GM12878 (cell line): ENCODE results near the gene C1QTNF12. TPM values are rescaled to one million over a fixed set of nuclear protein-coding genes. Genes with fewer than 3 reads are reported as not detected.

Experiments used
- ATF7 ChIP-seq: fragments of 450-650 bp; IDR thresholded peaks from 2 replicates; pipeline ENCODE4 v1.6.1; 2016; ENCODE audit warnings: low read depth, mild to moderate bottlenecking
- BACH1 ChIP-seq: fragments of 450-650 bp; IDR thresholded peaks from 2 replicates; pipeline ENCODE4 v1.6.1; 2017; ENCODE audit warnings: mild to moderate bottlenecking, borderline replicate concordance
- CEBPB ChIP-seq, 2 experiments: fragments of 150-350 bp in 1 of 2; IDR thresholded peaks; 2 replicates each; pipeline ENCODE4 v1.6.1; 2012 to 2014; ENCODE audit warnings: low read depth in 2 of 2, low read length in 2 of 2, borderline replicate concordance in 1 of 2, inconsistent platforms in 1 of 2
- GABPA ChIP-seq: IDR thresholded peaks from 2 replicates; pipeline ENCODE4 v1.6.1; 2014; ENCODE audit warnings: antibody characterized with exemption, low read depth, mild to moderate bottlenecking, inconsistent platforms
- HCFC1 ChIP-seq: fragments of 150-350 bp; IDR thresholded peaks from 2 replicates; pipeline ENCODE4 v1.6.1; 2014; ENCODE audit warnings: low read length
- MYC ChIP-seq: IDR thresholded peaks from 2 replicates; pipeline ENCODE4 v1.6.1; 2011; ENCODE audit warnings: mild to moderate bottlenecking, low read length, moderate library complexity, inconsistent platforms; ENCODE audit not compliant: insufficient read depth, insufficient replicate concordance, insufficient read length, severe bottlenecking
- NR2C1 ChIP-seq: fragments of 450-650 bp; IDR thresholded peaks from 2 replicates; pipeline ENCODE4 v1.6.1; 2017; ENCODE audit warnings: antibody characterized with exemption, mild to moderate bottlenecking, moderate library complexity
- RBBP5 ChIP-seq: fragments of 200-600 bp; sonication (generic); conservative IDR thresholded peaks from 2 replicates; pipeline ENCODE4 v1.6.1; 2016
- RCOR1 ChIP-seq: conservative IDR thresholded peaks from 2 replicates; pipeline ENCODE4 v1.6.1; 2012; ENCODE audit warnings: low read depth, low read length, improper control_type of control experiment
- polyA plus RNA-seq, 11 experiments: library from polyadenylated mRNA; depleted of rRNA in 4 of 11; unstranded in 6 of 11; stranded (reverse) in 5 of 11; fragments of >200 nt; fragmentation: Nextera tagmentation in 4 of 11; fragmentation: Illumina TruSeq in 1 of 11; extraction: Ambion mirVana in 4 of 11; extraction: Trizol in 1 of 11; gene quantifications; 1 replicate in 1 of 11; 2 replicates in 10 of 11; pipeline versions ENCODE4 v1.2.1 to v1.2.3, GENCODE V29; 2011 to 2016; ENCODE audit warnings: inconsistent platforms in 2 of 11, missing spikeins in 2 of 11, low read depth in 1 of 11
- total RNA-seq, 4 experiments: library from RNA; depleted of rRNA in 3 of 4; stranded (reverse); fragments of >200 nt in 3 of 4; fragmentation: Illumina TruSeq in 1 of 4; extraction: Trizol in 1 of 4; gene quantifications; 2 replicates each; pipeline versions ENCODE4 v1.2.1 to v1.2.3, GENCODE V29; 2013 to 2021
- TF ChIP-seq, protein P1 (sequence below): IDR thresholded peaks from 2 replicates; pipeline ENCODE4 v1.6.1; 2012; ENCODE audit warnings: improper control_type of control experiment, low read depth, low read length; ENCODE audit not compliant: insufficient replicate concordance
- TF ChIP-seq, protein P2 (sequence below): fragments of 450-650 bp; IDR thresholded peaks from 2 replicates; pipeline ENCODE4 v1.6.1; 2017; ENCODE audit warnings: low read depth, mild to moderate bottlenecking, moderate library complexity
- TF ChIP-seq, protein P3 (sequence below): fragments of 450-650 bp; IDR thresholded peaks from 2 replicates; pipeline ENCODE4 v1.6.1; 2017; ENCODE audit warnings: mild to moderate bottlenecking, low read depth, inconsistent platforms; ENCODE audit not compliant: poor library complexity, severe bottlenecking
- TF ChIP-seq, protein P4 (sequence below): IDR thresholded peaks from 2 replicates; pipeline ENCODE4 v1.6.1; 2011; ENCODE audit warnings: borderline replicate concordance, low read depth, mild to moderate bottlenecking, moderate library complexity, mixed read lengths, low read length; ENCODE audit not compliant: insufficient read depth; ENCODE audit errors: extremely low read length
- TF ChIP-seq, protein P5 (sequence below): fragments of 450-650 bp; IDR thresholded peaks from 2 replicates; pipeline ENCODE4 v1.6.1; 2017; ENCODE audit warnings: mild to moderate bottlenecking, moderate library complexity

The C1QTNF12 gene
- total and polyA plus RNA-seq, 10 of the 15 experiments (the other 5 are each of a cell fraction or from before 2014, with no cell fraction given), result 0.17 to 1.0 (median 0.31) TPM; not detected in 5

DNA sequence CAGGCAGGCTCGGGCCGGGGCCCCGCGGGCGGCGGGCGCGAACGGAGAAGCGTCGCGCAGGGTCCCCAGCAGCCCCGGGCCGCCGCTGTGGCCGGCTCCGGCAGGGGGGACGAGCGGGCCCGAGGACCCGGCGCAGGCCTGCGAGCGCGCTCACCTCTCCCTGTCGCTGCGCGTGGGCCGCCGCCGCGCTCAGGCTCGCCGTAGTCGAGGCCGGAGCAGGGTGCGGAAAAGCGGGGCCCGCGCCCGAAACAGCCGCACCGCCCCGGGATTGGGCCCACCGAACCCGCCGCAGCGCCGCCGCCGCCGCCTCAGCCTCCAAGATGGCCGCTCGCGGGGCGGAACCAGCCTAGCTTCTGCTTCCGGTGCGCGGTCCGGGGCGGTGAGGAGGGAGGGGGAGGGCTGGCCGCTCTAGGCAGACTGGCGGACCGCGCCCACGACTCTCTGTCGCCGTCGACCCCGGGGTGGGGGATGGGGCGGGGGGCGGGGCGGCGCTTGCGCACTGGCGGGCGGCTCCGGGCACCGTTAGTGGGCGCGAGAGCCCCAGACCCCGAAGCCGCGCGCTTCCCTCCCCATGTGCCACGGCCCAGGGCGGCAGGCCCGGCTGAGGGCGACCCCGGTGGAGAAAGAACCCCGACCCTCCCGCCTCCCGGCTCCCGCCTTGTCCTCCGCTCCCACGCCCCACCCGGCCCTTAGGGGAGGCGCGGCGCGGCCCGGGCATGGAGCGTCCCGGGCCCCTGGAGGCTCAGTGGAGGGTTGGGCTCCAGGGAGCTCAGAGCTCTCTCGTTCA lies 27.2 kb upstream of the C1QTNF12 start, which contains the start of gene UBE2J2 (continued):
- TF ChIP-seq CEBPB (IDR thresholded peaks at IDR 0.05; ENCODE audit: borderline replicate concordance in 1 of 2, low read depth in 2 of 2, low read length in 2 of 2), result no peak
- no peak for TF ChIP-seq MYC
- TF ChIP-seq, protein P1, sequence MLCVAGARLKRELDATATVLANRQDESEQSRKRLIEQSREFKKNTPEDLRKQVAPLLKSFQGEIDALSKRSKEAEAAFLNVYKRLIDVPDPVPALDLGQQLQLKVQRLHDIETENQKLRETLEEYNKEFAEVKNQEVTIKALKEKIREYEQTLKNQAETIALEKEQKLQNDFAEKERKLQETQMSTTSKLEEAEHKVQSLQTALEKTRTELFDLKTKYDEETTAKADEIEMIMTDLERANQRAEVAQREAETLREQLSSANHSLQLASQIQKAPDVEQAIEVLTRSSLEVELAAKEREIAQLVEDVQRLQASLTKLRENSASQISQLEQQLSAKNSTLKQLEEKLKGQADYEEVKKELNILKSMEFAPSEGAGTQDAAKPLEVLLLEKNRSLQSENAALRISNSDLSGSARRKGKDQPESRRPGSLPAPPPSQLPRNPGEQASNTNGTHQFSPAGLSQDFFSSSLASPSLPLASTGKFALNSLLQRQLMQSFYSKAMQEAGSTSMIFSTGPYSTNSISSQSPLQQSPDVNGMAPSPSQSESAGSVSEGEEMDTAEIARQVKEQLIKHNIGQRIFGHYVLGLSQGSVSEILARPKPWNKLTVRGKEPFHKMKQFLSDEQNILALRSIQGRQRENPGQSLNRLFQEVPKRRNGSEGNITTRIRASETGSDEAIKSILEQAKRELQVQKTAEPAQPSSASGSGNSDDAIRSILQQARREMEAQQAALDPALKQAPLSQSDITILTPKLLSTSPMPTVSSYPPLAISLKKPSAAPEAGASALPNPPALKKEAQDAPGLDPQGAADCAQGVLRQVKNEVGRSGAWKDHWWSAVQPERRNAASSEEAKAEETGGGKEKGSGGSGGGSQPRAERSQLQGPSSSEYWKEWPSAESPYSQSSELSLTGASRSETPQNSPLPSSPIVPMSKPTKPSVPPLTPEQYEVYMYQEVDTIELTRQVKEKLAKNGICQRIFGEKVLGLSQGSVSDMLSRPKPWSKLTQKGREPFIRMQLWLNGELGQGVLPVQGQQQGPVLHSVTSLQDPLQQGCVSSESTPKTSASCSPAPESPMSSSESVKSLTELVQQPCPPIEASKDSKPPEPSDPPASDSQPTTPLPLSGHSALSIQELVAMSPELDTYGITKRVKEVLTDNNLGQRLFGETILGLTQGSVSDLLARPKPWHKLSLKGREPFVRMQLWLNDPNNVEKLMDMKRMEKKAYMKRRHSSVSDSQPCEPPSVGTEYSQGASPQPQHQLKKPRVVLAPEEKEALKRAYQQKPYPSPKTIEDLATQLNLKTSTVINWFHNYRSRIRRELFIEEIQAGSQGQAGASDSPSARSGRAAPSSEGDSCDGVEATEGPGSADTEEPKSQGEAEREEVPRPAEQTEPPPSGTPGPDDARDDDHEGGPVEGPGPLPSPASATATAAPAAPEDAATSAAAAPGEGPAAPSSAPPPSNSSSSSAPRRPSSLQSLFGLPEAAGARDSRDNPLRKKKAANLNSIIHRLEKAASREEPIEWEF, result no peak
- TF ChIP-seq, protein P2, sequence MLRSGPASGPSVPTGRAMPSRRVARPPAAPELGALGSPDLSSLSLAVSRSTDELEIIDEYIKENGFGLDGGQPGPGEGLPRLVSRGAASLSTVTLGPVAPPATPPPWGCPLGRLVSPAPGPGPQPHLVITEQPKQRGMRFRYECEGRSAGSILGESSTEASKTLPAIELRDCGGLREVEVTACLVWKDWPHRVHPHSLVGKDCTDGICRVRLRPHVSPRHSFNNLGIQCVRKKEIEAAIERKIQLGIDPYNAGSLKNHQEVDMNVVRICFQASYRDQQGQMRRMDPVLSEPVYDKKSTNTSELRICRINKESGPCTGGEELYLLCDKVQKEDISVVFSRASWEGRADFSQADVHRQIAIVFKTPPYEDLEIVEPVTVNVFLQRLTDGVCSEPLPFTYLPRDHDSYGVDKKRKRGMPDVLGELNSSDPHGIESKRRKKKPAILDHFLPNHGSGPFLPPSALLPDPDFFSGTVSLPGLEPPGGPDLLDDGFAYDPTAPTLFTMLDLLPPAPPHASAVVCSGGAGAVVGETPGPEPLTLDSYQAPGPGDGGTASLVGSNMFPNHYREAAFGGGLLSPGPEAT, result no peak
- TF ChIP-seq RBBP5, result no peak
- TF ChIP-seq, protein P3, sequence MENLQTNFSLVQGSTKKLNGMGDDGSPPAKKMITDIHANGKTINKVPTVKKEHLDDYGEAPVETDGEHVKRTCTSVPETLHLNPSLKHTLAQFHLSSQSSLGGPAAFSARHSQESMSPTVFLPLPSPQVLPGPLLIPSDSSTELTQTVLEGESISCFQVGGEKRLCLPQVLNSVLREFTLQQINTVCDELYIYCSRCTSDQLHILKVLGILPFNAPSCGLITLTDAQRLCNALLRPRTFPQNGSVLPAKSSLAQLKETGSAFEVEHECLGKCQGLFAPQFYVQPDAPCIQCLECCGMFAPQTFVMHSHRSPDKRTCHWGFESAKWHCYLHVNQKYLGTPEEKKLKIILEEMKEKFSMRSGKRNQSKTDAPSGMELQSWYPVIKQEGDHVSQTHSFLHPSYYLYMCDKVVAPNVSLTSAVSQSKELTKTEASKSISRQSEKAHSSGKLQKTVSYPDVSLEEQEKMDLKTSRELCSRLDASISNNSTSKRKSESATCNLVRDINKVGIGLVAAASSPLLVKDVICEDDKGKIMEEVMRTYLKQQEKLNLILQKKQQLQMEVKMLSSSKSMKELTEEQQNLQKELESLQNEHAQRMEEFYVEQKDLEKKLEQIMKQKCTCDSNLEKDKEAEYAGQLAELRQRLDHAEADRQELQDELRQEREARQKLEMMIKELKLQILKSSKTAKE, result no peak
- TF ChIP-seq ATF7, result no peak
- no peak for TF ChIP-seq RCOR1
- peak; percentile 90 for TF ChIP-seq GABPA
- peak; percentile 77 for TF ChIP-seq HCFC1
- TF ChIP-seq NR2C1, result peak; percentile 97
- TF ChIP-seq, protein P4, sequence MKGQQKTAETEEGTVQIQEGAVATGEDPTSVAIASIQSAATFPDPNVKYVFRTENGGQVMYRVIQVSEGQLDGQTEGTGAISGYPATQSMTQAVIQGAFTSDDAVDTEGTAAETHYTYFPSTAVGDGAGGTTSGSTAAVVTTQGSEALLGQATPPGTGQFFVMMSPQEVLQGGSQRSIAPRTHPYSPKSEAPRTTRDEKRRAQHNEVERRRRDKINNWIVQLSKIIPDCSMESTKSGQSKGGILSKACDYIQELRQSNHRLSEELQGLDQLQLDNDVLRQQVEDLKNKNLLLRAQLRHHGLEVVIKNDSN, result no peak
- peak; percentile 71 for TF ChIP-seq BACH1
- TF ChIP-seq, protein P5, sequence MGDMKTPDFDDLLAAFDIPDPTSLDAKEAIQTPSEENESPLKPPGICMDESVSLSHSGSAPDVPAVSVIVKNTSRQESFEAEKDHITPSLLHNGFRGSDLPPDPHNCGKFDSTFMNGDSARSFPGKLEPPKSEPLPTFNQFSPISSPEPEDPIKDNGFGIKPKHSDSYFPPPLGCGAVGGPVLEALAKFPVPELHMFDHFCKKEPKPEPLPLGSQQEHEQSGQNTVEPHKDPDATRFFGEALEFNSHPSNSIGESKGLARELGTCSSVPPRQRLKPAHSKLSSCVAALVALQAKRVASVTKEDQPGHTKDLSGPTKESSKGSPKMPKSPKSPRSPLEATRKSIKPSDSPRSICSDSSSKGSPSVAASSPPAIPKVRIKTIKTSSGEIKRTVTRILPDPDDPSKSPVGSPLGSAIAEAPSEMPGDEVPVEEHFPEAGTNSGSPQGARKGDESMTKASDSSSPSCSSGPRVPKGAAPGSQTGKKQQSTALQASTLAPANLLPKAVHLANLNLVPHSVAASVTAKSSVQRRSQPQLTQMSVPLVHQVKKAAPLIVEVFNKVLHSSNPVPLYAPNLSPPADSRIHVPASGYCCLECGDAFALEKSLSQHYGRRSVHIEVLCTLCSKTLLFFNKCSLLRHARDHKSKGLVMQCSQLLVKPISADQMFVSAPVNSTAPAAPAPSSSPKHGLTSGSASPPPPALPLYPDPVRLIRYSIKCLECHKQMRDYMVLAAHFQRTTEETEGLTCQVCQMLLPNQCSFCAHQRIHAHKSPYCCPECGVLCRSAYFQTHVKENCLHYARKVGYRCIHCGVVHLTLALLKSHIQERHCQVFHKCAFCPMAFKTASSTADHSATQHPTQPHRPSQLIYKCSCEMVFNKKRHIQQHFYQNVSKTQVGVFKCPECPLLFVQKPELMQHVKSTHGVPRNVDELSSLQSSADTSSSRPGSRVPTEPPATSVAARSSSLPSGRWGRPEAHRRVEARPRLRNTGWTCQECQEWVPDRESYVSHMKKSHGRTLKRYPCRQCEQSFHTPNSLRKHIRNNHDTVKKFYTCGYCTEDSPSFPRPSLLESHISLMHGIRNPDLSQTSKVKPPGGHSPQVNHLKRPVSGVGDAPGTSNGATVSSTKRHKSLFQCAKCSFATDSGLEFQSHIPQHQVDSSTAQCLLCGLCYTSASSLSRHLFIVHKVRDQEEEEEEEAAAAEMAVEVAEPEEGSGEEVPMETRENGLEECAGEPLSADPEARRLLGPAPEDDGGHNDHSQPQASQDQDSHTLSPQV, result peak; percentile 56; the same call in 1 of the 2 replicates
